Hepatocyte (in vitro differentiated cells): ENCODE data around the gene TGFB1I1. TPM values are rescaled to one million over a fixed set of nuclear protein-coding genes. Genes with fewer than 3 reads are reported as not detected.

Source experiments
- DNase-seq: peaks from one replicate; pipeline ENCODE4 v3.0.0-alpha.2; 2016; ENCODE audit warnings: low spot score
- H2AFZ ChIP-seq: fragments of 200-600 bp; sonication (generic); 2 replicates; pipeline ENCODE4 v1.6.0; 2016; ENCODE audit warnings: antibody characterized with exemption, mild to moderate bottlenecking
- H3K27ac ChIP-seq: fragments of 200-600 bp; sonication (generic); 2 replicates; pipeline ENCODE4 v1.5.1; 2016; ENCODE audit warnings: mild to moderate bottlenecking
- H3K27me3 ChIP-seq: fragments of 200-600 bp; sonication (generic); 2 replicates; pipeline ENCODE4 v1.6.1; 2016
- H3K36me3 ChIP-seq: fragments of 200-600 bp; sonication (generic); replicated peaks from 2 replicates; pipeline ENCODE4 v1.5.1; 2016; ENCODE audit warnings: low read depth; ENCODE audit not compliant: insufficient read depth
- H3K4me1 ChIP-seq: fragments of 200-600 bp; sonication (generic); 2 replicates; pipeline ENCODE4 v1.5.1; 2016; ENCODE audit warnings: mild to moderate bottlenecking, moderate library complexity; ENCODE audit not compliant: insufficient read depth
- H3K4me2 ChIP-seq: fragments of 200-600 bp; sonication (generic); 2 replicates; pipeline ENCODE4 v1.6.0; 2016
- H3K4me3 ChIP-seq: fragments of 200-600 bp; sonication (generic); 2 replicates; pipeline ENCODE4 v1.5.1; 2016; ENCODE audit warnings: mild to moderate bottlenecking
- H3K79me2 ChIP-seq: fragments of 200-600 bp; sonication (generic); 2 replicates; pipeline ENCODE4 v1.6.0; 2017; ENCODE audit warnings: mild to moderate bottlenecking
- H3K9me2 ChIP-seq: fragments of 200-600 bp; sonication (generic); replicated peaks from 2 replicates; pipeline ENCODE4 v1.6.0; 2017; ENCODE audit warnings: mild to moderate bottlenecking; ENCODE audit not compliant: insufficient read depth
- H3K9me3 ChIP-seq: fragments of 200-600 bp; sonication (generic); 2 replicates; pipeline ENCODE4 v1.5.1; 2016; ENCODE audit warnings: low read depth, mild to moderate bottlenecking
- H4K20me1 ChIP-seq: fragments of 200-600 bp; sonication (generic); 2 replicates; pipeline ENCODE4 v1.6.0; 2016; ENCODE audit warnings: mild to moderate bottlenecking; ENCODE audit not compliant: insufficient read depth, poor library complexity, severe bottlenecking
- EZH2 ChIP-seq: fragments of 200-600 bp; sonication (generic); IDR thresholded peaks from 2 replicates; pipeline ENCODE4 v1.6.1; 2016; ENCODE audit warnings: antibody characterized with exemption, mild to moderate bottlenecking, borderline replicate concordance
- EZH2phosphoT487 ChIP-seq: fragments of 200-600 bp; sonication (generic); IDR thresholded peaks from one replicate; pipeline ENCODE4 v1.6.1; 2018; ENCODE audit warnings: antibody characterized with exemption, mild to moderate bottlenecking, low read depth, moderate library complexity; ENCODE audit not compliant: unreplicated experiment, severe bottlenecking
- WGBS: methylation state at CpG from one replicate; pipeline ENCODE4 v1.1.6; 2016; ENCODE audit warnings: low lambda C conversion rate; ENCODE audit errors: missing lambda C conversion rate; 5-methylcytosine and 5-hydroxymethylcytosine counted together
- polyA plus RNA-seq: library from polyadenylated mRNA; unstranded; fragments of >200 nt; fragmentation: Nextera tagmentation; extraction: Ambion mirVana; gene quantifications from 2 replicates; pipeline ENCODE4 v1.2.1, GENCODE V29; 2016
- total RNA-seq: library from RNA; depleted of rRNA; stranded (reverse); fragments of >200 nt; gene quantifications from 2 replicates; pipeline ENCODE4 v1.2.3, GENCODE V29; 2014
- TF ChIP-seq, protein P1 (sequence below): fragments of 200-600 bp; sonication (generic); IDR thresholded peaks from 2 replicates; pipeline ENCODE4 v1.5.1; 2016; ENCODE audit warnings: antibody characterized with exemption, mild to moderate bottlenecking; ENCODE audit not compliant: poor library complexity

Gene TGFB1I1
- total and polyA plus RNA-seq, 2 experiments from 2014 or later, result 15.7 to 34.8 TPM

DNA sequence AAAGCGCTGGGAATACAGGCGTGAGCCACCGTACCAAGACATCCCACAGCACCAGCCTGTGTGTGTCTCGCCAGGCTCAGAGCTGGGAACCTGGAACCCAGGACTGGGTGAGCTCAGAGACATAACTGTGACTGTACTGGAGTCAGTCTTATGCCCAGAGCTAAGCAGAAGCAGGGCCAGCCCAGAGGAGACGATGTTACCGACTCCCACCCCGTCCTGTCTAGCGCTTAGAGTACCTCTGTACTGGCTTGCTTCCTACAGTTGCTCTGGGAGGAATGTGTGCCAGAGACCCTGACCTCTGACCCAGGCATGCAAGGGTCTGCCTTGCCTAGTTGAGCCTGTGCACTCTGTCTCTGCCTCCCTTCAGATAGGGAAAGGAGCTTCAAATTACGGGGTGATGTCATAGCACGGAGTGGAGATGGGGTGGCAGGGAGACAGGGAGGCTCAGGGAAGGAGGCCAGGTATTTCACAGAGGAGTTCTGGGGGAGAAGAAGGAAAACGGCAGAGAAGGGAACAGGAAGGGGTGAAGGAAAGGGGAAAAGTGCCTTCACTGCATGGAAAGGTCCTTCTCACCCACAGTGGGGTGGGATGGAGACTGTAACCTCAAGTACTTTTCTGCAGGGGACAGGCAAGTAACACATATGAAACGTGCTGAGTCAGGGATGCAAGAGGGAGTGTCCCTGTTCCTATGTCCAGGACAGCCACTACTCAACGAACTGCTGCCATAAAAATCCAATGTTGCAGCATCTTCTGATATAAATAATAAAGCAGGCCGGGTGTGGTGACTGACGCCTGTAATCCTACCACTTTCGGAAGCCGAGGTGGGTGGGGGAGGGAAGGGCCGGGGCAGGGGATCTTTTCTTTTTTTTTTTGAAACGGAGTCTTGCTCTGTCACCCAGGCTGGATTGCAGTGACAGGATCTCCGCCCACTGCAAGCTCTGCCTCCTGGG is 18.4 kb upstream of the TGFB1I1 start:
- peaks cover 37% of the 10 kb centered on the region for H3K4me1 ChIP-seq
- 49% methylated on average over 18 of the region's 20 CpGs for WGBS

DNA sequence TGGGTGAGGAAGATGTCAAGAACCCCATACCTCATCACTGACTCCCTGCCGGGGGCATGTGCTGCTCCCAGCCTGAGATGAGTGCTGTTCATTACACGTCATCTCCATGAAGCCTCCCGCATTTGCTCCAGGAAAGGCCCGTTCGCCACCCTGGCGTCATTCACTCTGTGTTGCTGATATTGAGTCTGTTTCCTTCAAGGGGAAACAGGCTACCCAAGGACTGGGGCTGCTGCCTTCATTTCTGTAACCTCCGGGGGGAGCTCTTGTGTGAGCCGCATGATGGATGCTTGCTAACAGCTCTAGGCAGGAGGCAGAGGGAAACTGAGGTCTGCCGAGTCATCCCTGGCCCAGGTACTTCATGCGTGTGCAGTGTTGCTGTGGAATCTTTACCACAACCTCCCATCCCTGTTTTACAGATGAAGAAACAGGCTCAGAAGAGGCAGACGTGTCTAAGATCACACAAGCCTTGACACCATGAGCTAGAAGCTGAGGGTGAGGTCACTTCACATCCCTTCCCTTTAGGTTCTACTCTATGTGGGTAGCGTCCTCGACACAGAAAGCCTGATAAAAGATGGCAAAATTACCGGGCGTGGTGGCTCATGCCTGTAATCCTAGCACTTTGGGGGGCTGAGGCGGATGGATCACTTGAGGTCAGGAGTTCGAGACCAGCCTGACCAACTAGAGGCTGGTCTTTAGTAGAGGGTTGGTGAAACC is 16.2 kb upstream of the TGFB1I1 start:
- Histone ChIP-seq H3K9me3 (no peaks in the 10 kb centered on the region), H3K4me1 (peaks cover 37% of the 10 kb centered on the region), H3K79me2 (peaks cover 32% of the 10 kb centered on the region), H3K27ac (no peak overlapping the region), H3K4me2 (no peak overlapping the region), H4K20me1 (peaks cover 19% of the 10 kb centered on the region), H3K27me3 (no peaks in the 10 kb centered on the region), H3K36me3 (no peaks in the 10 kb centered on the region), H2AFZ (no peak overlapping the region), H3K9me2 (no peaks in the 10 kb centered on the region), H3K4me3 (no peak overlapping the region)
- DNase-seq, result no peak
- 89% methylated on average over 17 of the region's 17 CpGs for WGBS
- no peak for TF ChIP-seq EZH2
- TF ChIP-seq, protein P1, sequence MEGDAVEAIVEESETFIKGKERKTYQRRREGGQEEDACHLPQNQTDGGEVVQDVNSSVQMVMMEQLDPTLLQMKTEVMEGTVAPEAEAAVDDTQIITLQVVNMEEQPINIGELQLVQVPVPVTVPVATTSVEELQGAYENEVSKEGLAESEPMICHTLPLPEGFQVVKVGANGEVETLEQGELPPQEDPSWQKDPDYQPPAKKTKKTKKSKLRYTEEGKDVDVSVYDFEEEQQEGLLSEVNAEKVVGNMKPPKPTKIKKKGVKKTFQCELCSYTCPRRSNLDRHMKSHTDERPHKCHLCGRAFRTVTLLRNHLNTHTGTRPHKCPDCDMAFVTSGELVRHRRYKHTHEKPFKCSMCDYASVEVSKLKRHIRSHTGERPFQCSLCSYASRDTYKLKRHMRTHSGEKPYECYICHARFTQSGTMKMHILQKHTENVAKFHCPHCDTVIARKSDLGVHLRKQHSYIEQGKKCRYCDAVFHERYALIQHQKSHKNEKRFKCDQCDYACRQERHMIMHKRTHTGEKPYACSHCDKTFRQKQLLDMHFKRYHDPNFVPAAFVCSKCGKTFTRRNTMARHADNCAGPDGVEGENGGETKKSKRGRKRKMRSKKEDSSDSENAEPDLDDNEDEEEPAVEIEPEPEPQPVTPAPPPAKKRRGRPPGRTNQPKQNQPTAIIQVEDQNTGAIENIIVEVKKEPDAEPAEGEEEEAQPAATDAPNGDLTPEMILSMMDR, result peak; percentile 18

More for the DNA sequence above, 18.4 kb upstream of the TGFB1I1 start:
- H3K79me2 ChIP-seq, result peaks cover 32% of the 10 kb centered on the region
- H4K20me1 ChIP-seq, result peaks cover 19% of the 10 kb centered on the region
- peak; percentile 49 for DNase-seq
- no peak overlapping the region for H2AFZ ChIP-seq
- H3K4me2 ChIP-seq, result peak overlapping the region; percentile 37
- H3K27me3 ChIP-seq, result no peaks in the 10 kb centered on the region
- peak overlapping the region; percentile 54 for H3K27ac ChIP-seq
- H3K9me3 ChIP-seq, result no peaks in the 10 kb centered on the region
- H3K4me3 ChIP-seq, result no peak overlapping the region
- no peaks in the 10 kb centered on the region for H3K9me2 ChIP-seq
- H3K36me3 ChIP-seq, result no peaks in the 10 kb centered on the region
- TF ChIP-seq EZH2phosphoT487 (no peak), EZH2 (no peak)
- TF ChIP-seq, protein P1, result no peak

DNA sequence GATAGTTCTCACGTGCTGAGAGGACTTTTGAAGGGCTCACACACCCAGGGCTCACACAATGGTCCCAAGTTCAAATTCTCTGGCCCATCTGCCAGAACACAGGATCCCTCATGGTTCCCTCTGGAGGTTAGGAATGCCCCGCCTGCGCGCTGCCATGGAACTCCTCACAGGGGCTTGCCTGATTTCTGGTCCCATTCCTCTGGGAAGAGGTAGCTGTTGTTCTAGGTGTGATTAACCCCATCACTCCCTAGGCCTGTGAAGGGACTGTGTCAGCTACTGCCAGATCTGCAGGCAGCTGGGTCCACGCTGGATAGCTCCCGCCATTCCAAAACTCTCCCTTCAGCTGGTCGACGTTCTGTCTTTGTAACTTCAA is 15.0 kb upstream of the TGFB1I1 start:
- Histone ChIP-seq H2AFZ (no peak overlapping the region), H3K36me3 (no peaks in the 10 kb centered on the region), H3K27me3 (no peaks in the 10 kb centered on the region), H3K4me2 (peak overlapping the region; percentile 97), H4K20me1 (peaks cover 19% of the 10 kb centered on the region), H3K9me3 (no peaks in the 10 kb centered on the region), H3K27ac (peak overlapping the region; percentile 96), H3K4me3 (no peak overlapping the region), H3K79me2 (peaks cover 39% of the 10 kb centered on the region), H3K4me1 (peaks cover 35% of the 10 kb centered on the region), H3K9me2 (no peaks in the 10 kb centered on the region)
- WGBS, result 73% methylated on average over 8 of the region's 8 CpGs
- TF ChIP-seq EZH2phosphoT487 (no peak), EZH2 (no peak)
- TF ChIP-seq, protein P1, result no peak
- DNase-seq, result no peak
